HG03175 (cell line): ENCODE data around the gene ITPKA.
"Not testable (repeated sequence)": the region's sequence is repeated elsewhere in the genome, so short reads cannot be mapped to it uniquely, and the experiment has no call there.

Experiments used
- ATAC-seq: cut with Tn5 transposase; IDR thresholded peaks from one replicate; pipeline ENCODE4 v1.9.1; 2021; ENCODE audit warnings: mild to moderate bottlenecking, moderate library complexity; ENCODE audit not compliant: unreplicated experiment

The ITPKA gene

GRCh38 chr15:41493205-41493901 is at the start of gene ITPKA:
Gene ITPKA, plus strand, starts transcription at chr15:41493874. Its CDS starts 54 bp downstream, at chr15:41493928.
- ATAC-seq: peak; percentile 78

GRCh38 chr15:41445399-41445798 is 48.3 kb upstream of the ITPKA start:
- no peak for ATAC-seq

GRCh38 chr15:41462084-41462795 is 31.4 kb upstream of the ITPKA start:
- ATAC-seq: no peak

GRCh38 chr15:41464889-41465580 is 28.6 kb upstream of the ITPKA start:
- no peak for ATAC-seq

- no peak for ATAC-seq
Measured at GRCh38 chr15:41465822-41466421, 27.8 kb upstream of the ITPKA start.

GRCh38 chr15:41466711-41467110 is 27.0 kb upstream of the ITPKA start:
- no peak for ATAC-seq

- ATAC-seq: not testable (repeated sequence)
Measured at GRCh38 chr15:41469644-41470043, 24.0 kb upstream of the ITPKA start.

- ATAC-seq: no peak
Measured at GRCh38 chr15:41473418-41473817, 20.3 kb upstream of the ITPKA start.

- no peak for ATAC-seq
Measured at GRCh38 chr15:41474436-41474835, 19.2 kb upstream of the ITPKA start.

- ATAC-seq: no peak
Measured at GRCh38 chr15:41474941-41475340, 18.7 kb upstream of the ITPKA start.

GRCh38 chr15:41476416-41477048 is 17.1 kb upstream of the ITPKA start:
- no peak for ATAC-seq

- no peak for ATAC-seq
Measured at GRCh38 chr15:41480396-41481140, 13.1 kb upstream of the ITPKA start.

- ATAC-seq: no peak
Measured at GRCh38 chr15:41482110-41482877, 11.4 kb upstream of the ITPKA start.

- ATAC-seq: peak; percentile 70
Measured at GRCh38 chr15:41483115-41483514, 10.6 kb upstream of the ITPKA start.

GRCh38 chr15:41483519-41483918 is 10.2 kb upstream of the ITPKA start:
- ATAC-seq: no peak

- no peak for ATAC-seq
Measured at GRCh38 chr15:41484937-41485625, 8.6 kb upstream of the ITPKA start.

GRCh38 chr15:41486286-41486685 is 7.4 kb upstream of the ITPKA start:
- no peak for ATAC-seq

GRCh38 chr15:41487381-41487780 is 6.3 kb upstream of the ITPKA start:
- ATAC-seq: no peak

- no peak for ATAC-seq
Measured at GRCh38 chr15:41487802-41488201, 5.9 kb upstream of the ITPKA start.
